Stimulated activated effector memory CD8-positive, alpha-beta T cell treated with anti-CD3 and anti-CD28 coated beads, Interleukin-12 subunit alpha, Interleukin-12 subunit beta, amount 100 ng/mL, for 72 hours (primary cell): ENCODE data around the gene ARHGAP6.

ENCODE experiments used
- ATAC-seq: fragments of 150-1000 bp; cut with Tn5 transposase; 2 replicates; pipeline ENCODE4 v1.10.0; 2021
- DNase-seq, 2 donors: peaks; one replicate each; pipeline ENCODE4 v3.0.0; 2021 to 2022; ENCODE audit warnings: low spot score in 2 of 2
- H3K27ac Mint-ChIP-seq: one replicate; pipeline ENCODE4 v1.8.0; 2022; ENCODE audit warnings: mild to moderate bottlenecking, mixed read lengths
- H3K36me3 Mint-ChIP-seq: one replicate; pipeline ENCODE4 v1.8.0; 2022; ENCODE audit warnings: mild to moderate bottlenecking, mixed read lengths
- H3K4me1 Mint-ChIP-seq: one replicate; pipeline ENCODE4 v1.8.0; 2022; ENCODE audit warnings: mixed read lengths
- H3K4me3 Mint-ChIP-seq: one replicate; pipeline ENCODE4 v1.8.0; 2022; ENCODE audit warnings: mild to moderate bottlenecking, mixed read lengths
- H3K9me3 Mint-ChIP-seq: one replicate; pipeline ENCODE4 v1.8.0; 2022; ENCODE audit warnings: mixed read lengths

ARHGAP6 gene

GRCh38 chrX:11426712-11427452 lies 238.8 kb downstream of the ARHGAP6 start:
- ATAC-seq: no peak
- Mint-ChIP-seq H3K9me3 (no peaks in the 10 kb centered on the region), H3K4me1 (no peaks in the 10 kb centered on the region), H3K4me3 (no peak overlapping the region), H3K36me3 (no peaks in the 10 kb centered on the region), H3K27ac (no peak overlapping the region)
- DNase-seq: no peak

DNA sequence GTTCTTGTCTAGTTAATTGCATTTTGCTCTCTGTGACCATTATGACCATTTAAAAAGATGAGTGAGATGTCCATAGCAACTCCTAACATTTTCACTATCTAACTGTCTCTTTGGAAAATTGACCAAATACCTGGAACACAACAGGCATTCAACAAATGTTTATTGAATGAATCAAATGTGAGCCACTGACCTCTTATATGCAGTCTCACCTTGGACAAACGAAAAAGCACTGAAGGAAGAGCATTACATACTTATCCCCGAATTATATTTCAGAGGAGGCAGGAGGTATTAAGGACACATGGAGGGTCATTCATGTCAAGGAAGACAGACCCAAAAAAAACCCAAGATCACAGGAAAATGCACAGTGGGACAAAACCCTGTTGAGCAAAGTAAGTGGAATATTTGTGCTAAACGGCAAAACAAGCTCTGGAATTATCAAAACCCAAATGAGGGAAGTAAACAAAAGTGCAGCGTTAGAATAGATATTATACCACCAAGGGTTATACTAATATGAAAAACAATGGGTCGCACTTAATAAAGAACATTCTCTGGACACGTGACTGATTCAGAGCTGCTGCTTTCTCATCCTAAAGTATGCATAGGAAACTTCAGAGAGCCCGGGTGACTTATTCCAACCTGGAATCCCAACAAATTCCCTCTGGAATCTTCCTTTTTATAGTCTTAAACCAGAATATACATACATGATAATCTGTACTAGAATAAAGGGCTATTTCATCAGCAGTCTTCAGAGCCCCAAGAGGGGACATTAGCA lies 240.6 kb downstream of the ARHGAP6 start:
- no peaks in the 10 kb centered on the region for H3K36me3 Mint-ChIP-seq
- H3K9me3 Mint-ChIP-seq: no peaks in the 10 kb centered on the region
- H3K27ac Mint-ChIP-seq: no peak overlapping the region
- ATAC-seq (no peak), DNase-seq (no peak)
- no peak overlapping the region for H3K4me3 Mint-ChIP-seq
- H3K4me1 Mint-ChIP-seq: no peaks in the 10 kb centered on the region

GRCh38 chrX:11423949-11424348 lies 241.8 kb downstream of the ARHGAP6 start:
- no peak for ATAC-seq
- H3K4me3 Mint-ChIP-seq: no peak overlapping the region

GRCh38 chrX:11423362-11423818 lies 242.3 kb downstream of the ARHGAP6 start:
- ATAC-seq (no peak), DNase-seq (no peak)
- Mint-ChIP-seq H3K27ac (no peak overlapping the region), H3K36me3 (no peaks in the 10 kb centered on the region), H3K4me3 (no peak overlapping the region), H3K4me1 (no peaks in the 10 kb centered on the region), H3K9me3 (no peaks in the 10 kb centered on the region)

More at GRCh38 chrX:11423949-11424348, 241.8 kb downstream of the ARHGAP6 start:
- Mint-ChIP-seq H3K9me3 (no peaks in the 10 kb centered on the region), H3K4me1 (no peaks in the 10 kb centered on the region), H3K36me3 (no peaks in the 10 kb centered on the region), H3K27ac (no peak overlapping the region)
- DNase-seq: no peak

DNA sequence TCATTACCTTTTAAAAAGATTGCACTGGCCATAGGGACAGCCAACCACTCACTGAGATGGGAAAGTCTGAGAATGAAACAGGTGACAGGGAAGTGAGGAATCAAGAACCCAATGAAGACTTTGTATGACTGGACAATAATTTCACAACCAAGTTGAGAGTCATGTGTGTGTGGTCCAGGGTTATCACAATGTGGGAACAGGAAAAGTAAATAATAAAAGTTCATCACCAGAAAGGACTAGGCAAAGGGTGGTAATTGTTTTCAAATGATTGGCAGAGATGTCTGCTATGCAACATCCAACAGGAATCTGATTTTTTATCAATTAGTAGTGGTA lies 243.2 kb downstream of the ARHGAP6 start:
- ATAC-seq (no peak), DNase-seq (no peak)
- Mint-ChIP-seq H3K4me3 (no peak overlapping the region), H3K9me3 (no peaks in the 10 kb centered on the region), H3K4me1 (no peaks in the 10 kb centered on the region), H3K27ac (no peak overlapping the region), H3K36me3 (no peaks in the 10 kb centered on the region)

GRCh38 chrX:11421805-11422524 lies 243.8 kb downstream of the ARHGAP6 start:
- H3K4me3 Mint-ChIP-seq: no peak overlapping the region
- no peaks in the 10 kb centered on the region for H3K36me3 Mint-ChIP-seq
- H3K9me3 Mint-ChIP-seq: no peaks in the 10 kb centered on the region
- no peaks in the 10 kb centered on the region for H3K4me1 Mint-ChIP-seq
- H3K27ac Mint-ChIP-seq: no peak overlapping the region
- DNase-seq: no peak
- ATAC-seq: no peak

- Mint-ChIP-seq H3K9me3 (no peaks in the 10 kb centered on the region), H3K27ac (no peak overlapping the region), H3K4me3 (no peak overlapping the region), H3K4me1 (no peaks in the 10 kb centered on the region), H3K36me3 (no peaks in the 10 kb centered on the region)
- ATAC-seq: no peak
- DNase-seq: no peak
Observed at GRCh38 chrX:11420851-11421250, 244.9 kb downstream of the ARHGAP6 start.

GRCh38 chrX:11419102-11419501 lies 246.6 kb downstream of the ARHGAP6 start:
- Mint-ChIP-seq H3K36me3 (no peaks in the 10 kb centered on the region), H3K9me3 (no peaks in the 10 kb centered on the region), H3K4me3 (no peak overlapping the region), H3K4me1 (no peaks in the 10 kb centered on the region), H3K27ac (no peak overlapping the region)
- no peak for ATAC-seq
- DNase-seq: no peak

- DNase-seq (no peak), ATAC-seq (no peak)
- H3K36me3 Mint-ChIP-seq: no peaks in the 10 kb centered on the region
- no peak overlapping the region for H3K4me3 Mint-ChIP-seq
- no peaks in the 10 kb centered on the region for H3K9me3 Mint-ChIP-seq
- H3K27ac Mint-ChIP-seq: no peak overlapping the region
- H3K4me1 Mint-ChIP-seq: no peaks in the 10 kb centered on the region
Observed at GRCh38 chrX:11416600-11416999, 249.1 kb downstream of the ARHGAP6 start.

GRCh38 chrX:11414091-11414490 lies 251.6 kb downstream of the ARHGAP6 start:
- H3K27ac Mint-ChIP-seq: no peak overlapping the region
- H3K4me3 Mint-ChIP-seq: no peak overlapping the region
- DNase-seq (no peak), ATAC-seq (no peak)
- H3K9me3 Mint-ChIP-seq: no peaks in the 10 kb centered on the region
- H3K4me1 Mint-ChIP-seq: no peaks in the 10 kb centered on the region
- H3K36me3 Mint-ChIP-seq: no peaks in the 10 kb centered on the region

- Mint-ChIP-seq H3K9me3 (no peaks in the 10 kb centered on the region), H3K4me3 (no peak overlapping the region), H3K4me1 (no peaks in the 10 kb centered on the region), H3K27ac (no peak overlapping the region), H3K36me3 (no peaks in the 10 kb centered on the region)
- DNase-seq: no peak
- ATAC-seq: no peak
Observed at GRCh38 chrX:11412715-11413623, 252.8 kb downstream of the ARHGAP6 start.

DNA sequence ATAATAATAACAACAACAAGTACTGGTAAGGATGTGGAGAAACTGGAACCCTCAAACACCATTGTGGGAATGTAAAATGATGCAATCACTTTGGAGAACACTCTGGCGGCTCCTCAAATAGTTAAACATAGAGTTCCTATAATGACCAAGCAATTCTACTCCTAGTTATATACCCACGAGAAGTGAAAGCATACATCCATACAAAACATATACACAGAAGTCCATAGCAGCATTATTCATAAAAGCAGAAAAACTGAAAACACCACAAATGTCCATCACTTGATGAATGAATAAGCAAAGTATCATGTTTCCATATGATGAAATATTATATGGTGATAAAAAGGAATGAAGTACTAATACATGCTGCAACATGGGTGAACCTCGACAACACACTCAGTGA lies 255.8 kb downstream of the ARHGAP6 start:
- no peaks in the 10 kb centered on the region for H3K4me1 Mint-ChIP-seq
- no peaks in the 10 kb centered on the region for H3K36me3 Mint-ChIP-seq
- no peak for ATAC-seq
- no peak overlapping the region for H3K4me3 Mint-ChIP-seq
- no peaks in the 10 kb centered on the region for H3K9me3 Mint-ChIP-seq
- DNase-seq: no peak
- H3K27ac Mint-ChIP-seq: no peak overlapping the region

DNA sequence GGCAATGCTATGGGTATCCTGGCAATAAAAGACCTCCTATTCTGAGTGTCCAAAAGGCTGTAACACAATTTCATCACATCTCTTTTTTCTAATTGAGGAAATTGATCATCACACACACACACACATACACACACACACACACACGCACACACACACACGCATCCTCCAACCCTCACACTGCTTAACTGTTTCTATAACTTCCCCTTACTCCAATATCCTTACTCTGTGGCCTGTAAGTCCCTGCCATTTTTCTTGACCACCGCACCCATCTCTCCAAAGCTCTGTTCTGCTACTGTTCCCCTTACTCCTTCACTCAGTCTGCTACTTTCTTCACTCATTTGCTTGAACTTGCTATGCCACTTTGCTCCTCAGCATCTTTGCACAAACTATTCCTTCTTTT lies 256.9 kb downstream of the ARHGAP6 start:
- Mint-ChIP-seq H3K4me1 (no peaks in the 10 kb centered on the region), H3K36me3 (no peaks in the 10 kb centered on the region), H3K4me3 (no peak overlapping the region), H3K9me3 (no peaks in the 10 kb centered on the region), H3K27ac (no peak overlapping the region)
- no peak for ATAC-seq
- DNase-seq: no peak

DNA sequence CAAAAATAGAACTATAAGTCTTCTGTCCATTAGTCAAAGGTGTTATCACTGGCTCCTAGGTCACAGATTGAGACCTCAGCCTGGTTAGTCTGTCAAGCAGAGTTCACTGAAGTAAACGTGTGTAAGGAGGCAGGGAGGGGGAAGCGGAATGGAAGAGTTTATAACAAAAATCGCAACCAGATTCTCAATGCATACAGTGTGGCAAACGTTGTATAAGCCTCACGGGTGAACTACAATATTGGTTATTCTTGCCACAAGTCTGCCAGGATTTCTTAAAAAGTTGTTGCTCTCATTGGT lies 257.7 kb downstream of the ARHGAP6 start:
- no peaks in the 10 kb centered on the region for H3K4me1 Mint-ChIP-seq
- no peaks in the 10 kb centered on the region for H3K36me3 Mint-ChIP-seq
- ATAC-seq: no peak
- no peaks in the 10 kb centered on the region for H3K9me3 Mint-ChIP-seq
- no peak for DNase-seq
- H3K4me3 Mint-ChIP-seq: no peak overlapping the region
- no peak overlapping the region for H3K27ac Mint-ChIP-seq
